Activated T-helper 1 cell treated with Interleukin-2 at 50 U/mL for 16 hours (primary cell): ENCODE measurements around the gene ADAMTS4.

ENCODE experiments used
- DNase-seq: peaks from one replicate; pipeline ENCODE4 v3.0.0-alpha.2; 2020; ENCODE audit warnings: low read depth

The ADAMTS4 gene

DNA sequence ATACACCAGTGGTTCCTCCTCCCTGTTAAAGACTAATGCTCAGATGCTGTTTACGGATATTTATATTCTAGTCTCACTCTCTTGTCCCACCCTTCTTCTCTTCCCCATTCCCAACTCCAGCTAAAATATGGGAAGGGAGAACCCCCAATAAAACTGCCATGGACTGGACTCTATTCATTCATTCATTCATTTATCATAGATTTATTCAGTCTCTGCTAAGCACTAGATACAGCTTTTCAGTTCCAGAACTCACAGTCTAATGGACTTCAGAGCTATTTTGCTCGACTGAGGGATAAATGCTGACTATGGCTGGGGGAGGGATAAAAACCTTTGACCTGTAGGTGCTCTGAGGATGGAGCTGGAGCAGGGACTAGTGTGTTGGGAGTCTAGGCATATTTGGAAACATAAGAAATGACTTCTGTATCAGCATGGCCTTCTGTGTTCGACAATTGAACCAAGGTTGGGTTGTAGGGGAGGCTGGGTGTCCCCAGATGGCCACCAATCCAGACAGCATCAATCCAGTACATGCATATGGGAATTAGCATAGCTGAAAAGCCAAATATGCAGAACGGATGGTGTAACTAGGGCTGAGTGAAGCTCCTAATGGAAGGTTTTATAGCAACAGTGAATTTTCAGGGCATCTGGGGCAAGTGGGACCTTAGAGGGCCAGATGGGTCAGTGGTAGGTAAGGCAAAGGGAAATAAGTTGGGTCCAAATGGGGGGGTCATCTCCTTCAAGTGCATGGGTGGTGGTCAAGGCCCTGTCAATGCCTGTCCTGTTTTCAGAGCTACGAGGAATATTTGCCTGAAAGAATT is 20.4 kb upstream of the ADAMTS4 start:
- no peak for DNase-seq

DNA sequence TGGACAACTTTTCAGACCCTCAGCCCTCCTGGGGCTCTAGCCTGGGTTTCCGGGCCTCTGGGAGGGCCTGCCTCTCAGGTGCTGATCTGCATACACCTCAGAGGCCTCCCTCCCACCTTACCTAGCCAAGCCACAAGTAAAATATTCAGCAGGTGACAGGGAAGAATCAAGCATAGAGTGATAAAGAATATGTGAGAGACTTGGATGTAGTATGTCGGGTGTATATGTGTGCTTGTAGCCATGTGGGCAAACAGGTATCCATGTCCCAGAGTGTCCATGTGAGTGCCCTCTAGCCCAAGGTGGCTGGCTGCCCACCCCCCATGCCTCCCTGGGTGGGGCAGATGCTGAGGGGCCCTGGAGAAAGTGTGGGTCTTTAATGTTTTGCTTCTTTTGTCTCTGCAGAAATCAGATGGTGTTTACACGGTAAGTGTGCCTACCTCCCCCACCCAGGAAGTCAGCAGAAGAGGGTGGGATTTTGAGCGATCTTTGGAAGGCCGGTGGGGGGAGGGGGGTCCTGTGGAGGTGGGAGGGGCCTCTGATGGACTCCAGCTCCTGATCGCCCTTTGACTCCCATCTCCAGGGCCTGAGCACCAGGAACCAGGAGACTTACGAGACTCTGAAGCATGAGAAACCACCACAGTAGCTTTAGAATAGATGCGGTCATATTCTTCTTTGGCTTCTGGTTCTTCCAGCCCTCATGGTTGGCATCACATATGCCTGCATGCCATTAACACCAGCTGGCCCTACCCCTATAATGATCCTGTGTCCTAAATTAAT is 19.6 kb upstream of the ADAMTS4 start:
- no peak for DNase-seq

DNA sequence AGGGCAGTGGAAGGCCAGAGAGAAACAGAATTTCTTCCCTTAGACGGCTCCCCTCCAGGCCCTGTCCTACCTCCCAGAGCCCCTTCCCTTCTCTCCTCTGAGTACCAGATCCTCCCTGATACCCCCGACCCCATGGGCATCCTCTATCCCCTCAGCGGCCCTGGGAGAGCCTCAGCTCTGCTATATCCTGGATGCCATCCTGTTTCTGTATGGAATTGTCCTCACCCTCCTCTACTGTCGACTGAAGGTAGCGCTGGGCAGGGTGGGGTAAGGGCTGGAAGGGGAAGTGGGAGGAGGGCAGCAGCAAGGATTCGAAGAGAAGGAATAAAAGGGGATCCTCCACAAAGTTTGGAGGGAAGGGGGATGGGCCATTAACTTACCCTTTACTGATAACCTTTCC is 19.0 kb upstream of the ADAMTS4 start:
- no peak for DNase-seq

GRCh38 chr1:161216945-161217712 is 18.3 kb upstream of the ADAMTS4 start:
- no peak for DNase-seq

- no peak for DNase-seq
These were observed 16.2 kb upstream of the ADAMTS4 start, which contains the start of gene FCER1G for GRCh38 chr1:161215076-161215475. FCER1G (plus strand) TSS chr1:161215295; CDS start chr1:161215322, 27 bp downstream.

DNA sequence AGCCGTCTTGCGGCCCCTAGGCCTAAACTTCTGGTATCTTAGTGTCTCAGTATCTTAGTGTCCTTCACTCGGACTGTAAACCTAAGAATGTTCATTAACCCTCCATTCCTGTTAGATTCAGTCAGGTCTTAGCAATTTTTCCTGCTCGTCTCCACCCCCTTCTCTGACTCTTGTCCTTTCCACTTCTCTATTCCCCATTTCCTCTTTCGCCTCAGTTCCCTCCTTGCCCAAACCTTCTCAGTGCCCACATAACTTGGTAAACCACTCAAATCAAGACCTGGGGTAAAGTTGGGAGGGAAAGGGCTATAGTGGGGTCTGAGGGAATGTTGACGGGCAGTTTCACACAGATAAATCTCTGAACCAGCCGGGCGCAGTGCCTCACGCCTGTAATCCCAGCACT is 15.5 kb upstream of the ADAMTS4 start:
- DNase-seq = no peak

GRCh38 chr1:161209790-161210409 is 11.0 kb upstream of the ADAMTS4 start:
- DNase-seq = peak; percentile 55

DNA sequence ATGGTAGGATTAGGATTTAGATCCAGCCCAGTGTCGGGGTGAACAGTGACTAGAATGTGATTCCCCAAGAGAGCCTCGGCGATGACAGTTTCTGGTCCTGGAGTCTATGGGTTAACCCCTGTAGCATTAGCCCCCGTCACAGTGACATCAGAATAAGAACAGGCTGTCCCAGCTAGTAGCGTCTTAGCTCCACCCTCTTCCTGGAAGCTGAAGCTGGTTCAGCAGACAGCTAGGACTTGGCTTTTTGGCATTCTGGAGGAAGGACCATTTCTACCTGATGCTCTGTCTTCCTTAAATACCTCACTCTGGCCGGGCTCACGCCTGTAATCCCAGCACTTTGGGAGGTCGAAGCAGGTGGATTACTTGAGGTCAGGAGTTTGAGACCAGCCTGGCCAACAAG is 8.3 kb upstream of the ADAMTS4 start:
- DNase-seq = no peak

GRCh38 chr1:161206411-161207140 is 7.7 kb upstream of the ADAMTS4 start:
- no peak for DNase-seq

GRCh38 chr1:161201836-161202712 is 3.2 kb upstream of the ADAMTS4 start, which contains the start of gene NDUFS2:
NDUFS2 (plus strand) TSS chr1:161202367; CDS start chr1:161202386, 19 bp downstream.
- DNase-seq = peak; percentile 90

DNA sequence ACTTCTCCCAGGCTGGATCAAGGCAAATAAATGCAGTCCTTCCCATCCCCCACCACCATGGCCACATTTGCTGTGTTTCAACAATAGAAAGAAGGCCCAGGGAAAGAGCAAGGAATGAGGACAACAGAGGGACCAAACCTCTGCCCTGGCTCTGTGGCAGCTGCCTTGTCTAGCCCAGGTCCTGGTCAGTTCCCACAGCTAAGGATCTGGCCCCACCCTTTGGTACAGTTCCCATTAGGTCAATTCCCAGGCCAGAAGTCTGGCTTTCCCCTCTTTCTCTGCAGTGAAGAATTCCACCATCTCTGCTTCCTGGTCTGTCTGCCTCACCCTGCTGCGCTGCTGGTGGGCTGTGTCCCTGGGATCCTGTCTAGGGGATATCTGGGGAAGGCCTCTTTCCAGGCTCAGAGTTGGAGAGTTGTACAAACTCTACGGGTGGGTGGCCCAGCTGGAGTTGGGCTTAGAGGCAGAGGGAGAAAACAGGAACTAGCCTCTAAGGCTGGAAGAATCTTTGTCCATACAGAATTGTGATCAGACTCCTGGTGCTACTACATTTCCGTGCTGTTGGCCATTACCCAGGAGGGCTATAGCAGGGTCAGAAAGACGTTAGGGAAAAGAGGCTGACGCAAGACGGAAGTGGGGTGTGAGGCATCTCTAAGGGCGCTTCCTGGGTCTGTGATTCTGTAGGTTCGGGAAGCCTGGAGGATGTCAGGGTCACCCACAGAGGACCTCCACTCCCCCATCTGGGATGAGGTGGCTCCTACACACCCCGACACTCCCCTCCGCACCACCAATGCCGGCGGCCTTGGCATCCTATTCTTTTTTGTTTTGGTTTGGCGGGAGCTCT is 2.4 kb upstream of the ADAMTS4 start:
- DNase-seq = no peak

DNA sequence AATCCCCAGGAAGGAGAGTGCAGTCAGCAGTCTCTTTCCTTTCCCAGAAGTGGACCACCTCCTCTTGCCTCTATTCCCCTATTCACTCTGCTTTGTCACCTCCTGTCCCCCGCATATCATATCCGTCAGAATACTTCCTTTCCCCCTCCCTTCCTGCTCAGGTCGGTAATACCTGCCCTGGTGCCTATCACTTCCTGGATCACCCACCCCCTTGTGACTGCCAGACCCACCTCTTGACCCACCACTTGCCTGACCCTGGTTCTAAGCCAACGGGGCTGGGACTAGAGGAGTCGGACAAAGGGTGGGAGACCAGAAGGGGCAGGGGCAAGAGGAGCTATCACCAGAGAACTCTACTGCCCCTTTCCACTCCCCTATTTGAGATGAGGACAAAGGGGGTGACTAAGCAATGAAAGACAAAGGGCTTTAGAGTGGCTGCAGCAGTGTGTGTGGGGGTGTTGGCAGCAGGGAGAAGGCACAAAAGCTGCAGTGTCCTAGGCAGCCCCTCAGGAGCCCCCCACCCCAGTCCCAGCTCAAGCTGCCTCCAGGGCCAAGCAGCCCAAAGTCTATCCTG is 1.7 kb upstream of the ADAMTS4 start:
- DNase-seq = no peak

- DNase-seq = no peak
These were observed 769 bp upstream of the ADAMTS4 start for GRCh38 chr1:161199506-161200139.

DNA sequence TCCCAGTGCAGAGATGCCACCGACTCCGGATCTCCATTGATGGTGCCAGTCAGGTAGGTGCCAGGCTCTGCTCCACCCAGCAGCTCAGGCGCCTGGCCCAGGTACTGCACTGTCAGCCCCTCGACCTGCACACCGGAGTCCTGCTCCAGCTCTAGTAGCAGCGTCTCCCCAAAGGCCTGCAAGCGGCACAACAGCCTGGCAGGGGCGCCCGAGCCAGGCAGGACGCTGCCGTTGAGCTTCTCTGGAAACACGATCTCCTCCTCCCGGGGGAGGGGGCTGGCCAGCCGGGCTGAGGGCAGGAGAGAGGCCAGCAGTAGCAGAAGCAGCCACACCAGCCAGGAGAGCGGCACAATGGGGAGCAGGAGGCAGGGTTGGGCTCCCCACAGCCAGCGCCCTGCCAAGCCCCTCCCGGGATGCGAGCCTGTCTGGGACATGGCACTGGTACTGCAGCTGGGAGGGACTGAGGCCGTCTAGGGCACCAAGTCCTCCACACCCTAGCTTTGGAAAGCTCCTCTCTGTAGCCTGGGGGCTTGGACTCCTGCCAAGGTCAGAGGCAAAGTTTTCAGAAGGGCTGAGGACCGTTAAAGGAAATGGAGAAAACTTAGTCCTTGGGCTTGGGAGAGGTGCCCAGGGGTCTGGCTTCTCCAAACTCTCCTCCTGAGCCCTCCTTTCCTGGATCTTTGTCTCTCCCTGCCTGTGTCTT is 509 bp downstream of the ADAMTS4 start:
- no peak for DNase-seq

- DNase-seq = no peak
These were observed 1.2 kb downstream of the ADAMTS4 start for GRCh38 chr1:161197560-161198193.

DNA sequence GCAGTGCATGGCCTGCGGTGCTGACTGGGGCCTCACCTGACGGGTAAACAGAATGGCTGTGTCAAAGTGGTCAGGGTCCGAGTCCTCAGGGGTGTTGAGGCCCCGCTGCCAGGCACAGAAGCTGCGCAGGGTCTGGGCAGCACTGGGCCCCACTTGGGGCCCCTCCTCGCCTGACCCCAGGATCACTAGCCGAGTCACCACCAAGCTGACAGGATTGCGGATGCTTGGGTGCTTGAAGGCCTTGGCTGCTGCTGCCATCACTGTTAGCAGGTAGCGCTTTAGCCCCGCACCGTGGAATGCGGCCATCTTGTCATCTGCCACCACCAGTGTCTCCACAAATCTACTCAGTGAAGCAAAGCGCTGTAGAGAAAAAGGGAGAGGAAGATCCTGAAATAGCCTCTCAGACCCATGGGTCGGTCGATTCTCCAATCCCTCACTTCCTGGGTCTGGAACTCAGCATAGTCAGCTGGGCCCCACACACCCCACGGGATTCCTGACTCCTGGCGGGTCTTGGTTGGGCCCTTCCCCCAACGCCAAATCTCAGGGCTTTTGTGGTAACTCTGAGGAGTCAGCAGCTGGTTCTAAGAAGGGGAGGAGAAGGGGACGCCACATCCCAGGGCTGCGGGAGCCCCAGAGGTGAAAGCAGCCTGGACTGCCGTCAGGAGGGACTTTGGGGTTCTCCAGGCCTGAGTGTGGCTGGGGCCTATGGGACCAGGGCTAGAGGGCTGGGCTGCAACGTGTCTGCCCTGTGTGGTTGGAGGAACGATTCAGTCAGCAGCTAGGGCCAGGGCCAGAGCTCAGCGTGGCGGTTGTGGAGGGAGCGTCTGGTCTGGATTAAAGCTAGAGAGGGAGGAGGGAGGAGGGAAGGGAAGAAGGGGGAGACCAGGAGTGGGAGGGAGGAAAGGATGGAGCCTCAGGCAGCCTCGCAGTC is 2.1 kb downstream of the ADAMTS4 start:
- no peak for DNase-seq
